ENCODE results near the gene GPC4. TPM values are rescaled to one million over a fixed set of nuclear protein-coding genes. Genes with fewer than 3 reads are reported as not detected.

The GPC4 gene
- total and polyA plus RNA-seq, 2 donors (not counting 3 experiments of a cell fraction or from before 2014, with no cell fraction given) = 0.20 TPM; not detected in 1

DNA sequence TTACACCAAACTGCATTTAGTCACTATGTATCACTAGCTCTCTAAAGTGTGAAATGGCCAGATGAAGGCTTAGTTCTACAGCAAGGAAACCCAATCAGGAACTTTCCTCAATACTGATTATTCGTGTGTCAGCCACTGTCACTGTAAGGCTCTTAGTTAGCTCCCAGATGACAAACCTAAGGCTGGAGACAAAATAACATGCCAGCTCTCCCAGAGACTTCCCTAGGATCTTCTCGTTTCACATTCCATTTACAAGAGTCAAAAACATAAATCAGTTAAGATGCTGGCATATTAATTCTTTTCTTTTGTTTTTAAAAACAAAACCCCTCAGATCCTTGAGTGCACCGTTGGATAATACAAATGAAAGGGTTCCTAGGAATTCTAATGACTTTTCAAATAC is 109.0 kb downstream of the GPC4 start:
- CTCF ChIA-PET = no interaction called here
- no peak for FAIRE-seq

More for the DNA sequence above, 109.0 kb downstream of the GPC4 start:
- Histone ChIP-seq H3K4me1 (ENCODE audit: control insufficient read depth, extremely low read depth, insufficient read depth, low read length) (no peaks in the 10 kb centered on the region), H3K27me3 (ENCODE audit: control insufficient read depth in 2 of 2, insufficient read depth in 2 of 2, low read length in 2 of 2) (no peaks in the 10 kb centered on the region), H3K4me2 (ENCODE audit: insufficient read depth, low read length) (no peak overlapping the region), H2AFZ (ENCODE audit: low read depth, low read length) (no peak overlapping the region), H3K9me1 (replicated peaks; ENCODE audit: control insufficient read depth, extremely low read depth, insufficient read depth, low read length) (no peaks in the 10 kb centered on the region), H3K36me3 (ENCODE audit: control insufficient read depth in 2 of 2, extremely low read depth in 1 of 2, insufficient read depth in 2 of 2, low read length in 2 of 2) (no peaks in the 10 kb centered on the region), H4K20me1 (replicated peaks; ENCODE audit: control insufficient read depth, extremely low read depth, insufficient read depth, low read length) (no peaks in the 10 kb centered on the region), H3K9ac (replicated peaks; ENCODE audit: extremely low read depth, insufficient read depth, low read length) (no peak overlapping the region), H3K9me3 (replicated peaks; ENCODE audit: control insufficient read depth, insufficient read depth, low read length) (no peaks in the 10 kb centered on the region), H3K4me3 (replicated peaks in 1 of 3; ENCODE audit: insufficient read depth in 1 of 3, low read depth in 1 of 3, low read length in 3 of 3) (no peak overlapping the region), H3K79me2 (ENCODE audit: control insufficient read depth, insufficient read depth, low read length) (no peaks in the 10 kb centered on the region), H3K27ac (ENCODE audit: insufficient read depth, low read depth, low read length) (no peak overlapping the region)
- intact Hi-C loops (cut with micrococcal nuclease) = no loop called here
- POLR2A ChIA-PET = no interaction called here
- DNase-seq (ENCODE audit: low read depth, low spot score) = no peak
- dilution Hi-C loops (cut with MboI; ENCODE audit: extremely low pct_ligation_motif_present, low sequenced_read_pairs) = no loop called here
- TF ChIP-seq POLR2A (IDR thresholded peaks at IDR 0.05; ENCODE audit: low read depth, low read length) (no peak), MYC (IDR thresholded peaks at IDR 0.05; ENCODE audit: low read depth, low read length) (no peak), EZH2 (IDR thresholded peaks at IDR 0.05; ENCODE audit: borderline replicate concordance, low read depth, low read length, severe bottlenecking) (no peak), FOS (IDR thresholded peaks at IDR 0.05; ENCODE audit: borderline replicate concordance, insufficient read depth, low read length) (no peak), JUN (IDR thresholded peaks at IDR 0.05; ENCODE audit: borderline replicate concordance, insufficient read depth, insufficient read length, low read depth) (no peak), POLR2AphosphoS5 (IDR thresholded peaks at IDR 0.05; ENCODE audit: insufficient read depth, low read depth, low read length) (no peak), GATA2 (IDR thresholded peaks at IDR 0.05; ENCODE audit: insufficient read depth, insufficient read length, low read depth, low read length) (no peak)
- TF ChIP-seq, protein P1, sequence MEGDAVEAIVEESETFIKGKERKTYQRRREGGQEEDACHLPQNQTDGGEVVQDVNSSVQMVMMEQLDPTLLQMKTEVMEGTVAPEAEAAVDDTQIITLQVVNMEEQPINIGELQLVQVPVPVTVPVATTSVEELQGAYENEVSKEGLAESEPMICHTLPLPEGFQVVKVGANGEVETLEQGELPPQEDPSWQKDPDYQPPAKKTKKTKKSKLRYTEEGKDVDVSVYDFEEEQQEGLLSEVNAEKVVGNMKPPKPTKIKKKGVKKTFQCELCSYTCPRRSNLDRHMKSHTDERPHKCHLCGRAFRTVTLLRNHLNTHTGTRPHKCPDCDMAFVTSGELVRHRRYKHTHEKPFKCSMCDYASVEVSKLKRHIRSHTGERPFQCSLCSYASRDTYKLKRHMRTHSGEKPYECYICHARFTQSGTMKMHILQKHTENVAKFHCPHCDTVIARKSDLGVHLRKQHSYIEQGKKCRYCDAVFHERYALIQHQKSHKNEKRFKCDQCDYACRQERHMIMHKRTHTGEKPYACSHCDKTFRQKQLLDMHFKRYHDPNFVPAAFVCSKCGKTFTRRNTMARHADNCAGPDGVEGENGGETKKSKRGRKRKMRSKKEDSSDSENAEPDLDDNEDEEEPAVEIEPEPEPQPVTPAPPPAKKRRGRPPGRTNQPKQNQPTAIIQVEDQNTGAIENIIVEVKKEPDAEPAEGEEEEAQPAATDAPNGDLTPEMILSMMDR (IDR thresholded peaks at IDR 0.05; ENCODE audit: extremely low read depth in 1 of 2, insufficient read depth in 1 of 2, low read depth in 1 of 2, low read length in 2 of 2) = no peak
- TF ChIP-seq, protein P2, sequence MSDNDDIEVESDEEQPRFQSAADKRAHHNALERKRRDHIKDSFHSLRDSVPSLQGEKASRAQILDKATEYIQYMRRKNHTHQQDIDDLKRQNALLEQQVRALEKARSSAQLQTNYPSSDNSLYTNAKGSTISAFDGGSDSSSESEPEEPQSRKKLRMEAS (IDR thresholded peaks at IDR 0.05; ENCODE audit: insufficient read depth, insufficient read length) = no peak
- no TSS peak for BruUV-seq (replicated peaks)

Data from endothelial cell of umbilical vein (primary cell).